A673 (cell line): ENCODE data around the gene KCMF1. TPM values are rescaled to one million over a fixed set of nuclear protein-coding genes. Genes with fewer than 3 reads are reported as not detected.

Experiments used
- BruUV-seq: library from RNA; stranded (reverse); fragments of 400-500 nt; replicated peaks from 2 replicates; lab custom pipeline; 2021; lab: Mats Ljungman, UMichigan
- CTCF ChIA-PET: fragments of 300-600 bp; sonication (Branson Sonifier 250); formaldehyde crosslinking; loops from one replicate; lab custom pipeline; 2022; ENCODE audit warnings: antibody characterized with exemption; lab: Charles Lee
- POLR2A ChIA-PET: fragments of 300-600 bp; sonication (Branson Sonifier 250); formaldehyde crosslinking; loops from one replicate; lab custom pipeline; 2022; ENCODE audit warnings: antibody characterized with exemption; ENCODE audit not compliant: low non-redundant PET; lab: Charles Lee
- DNase-seq: peaks from one replicate; pipeline ENCODE4 v3.0.0-alpha.2; 2015; ENCODE audit warnings: low spot score
- H3K27ac ChIP-seq: fragments of 200-600 bp; sonication (generic); 2 replicates; pipeline ENCODE4 v1.5.1; 2016; ENCODE audit warnings: mixed run types, low read depth, mild to moderate bottlenecking, mixed read lengths, antibody characterized with exemption, low read length; ENCODE audit not compliant: poor library complexity, severe bottlenecking
- H3K27me3 ChIP-seq: fragments of 200-600 bp; sonication (generic); replicated peaks from 2 replicates; pipeline ENCODE4 v1.6.1; 2017; ENCODE audit warnings: mixed run types, low read depth, mild to moderate bottlenecking, mixed read lengths, antibody characterized with exemption, low read length; ENCODE audit not compliant: insufficient read depth, poor library complexity
- H3K36me3 ChIP-seq: fragments of 200-600 bp; sonication (generic); 2 replicates; pipeline ENCODE4 v1.6.1; 2016; ENCODE audit warnings: mixed run types, mild to moderate bottlenecking, mixed read lengths, antibody characterized with exemption, low read length; ENCODE audit not compliant: insufficient read depth, poor library complexity, severe bottlenecking
- H3K4me1 ChIP-seq: fragments of 200-600 bp; sonication (generic); 2 replicates; pipeline ENCODE4 v1.6.1; 2017; ENCODE audit warnings: mixed run types, mild to moderate bottlenecking, mixed read lengths, antibody characterized with exemption, low read length; ENCODE audit not compliant: insufficient read depth, poor library complexity, severe bottlenecking
- H3K4me3 ChIP-seq: fragments of 200-600 bp; sonication (generic); 2 replicates; pipeline ENCODE4 v1.5.1; 2016; ENCODE audit warnings: low read depth, mixed run types, mild to moderate bottlenecking, mixed read lengths, low read length; ENCODE audit not compliant: poor library complexity, severe bottlenecking
- H3K9me3 ChIP-seq: fragments of 200-600 bp; sonication (generic); 2 replicates; pipeline ENCODE4 v1.6.1; 2016; ENCODE audit warnings: mixed run types, low read depth, mild to moderate bottlenecking, mixed read lengths, antibody characterized with exemption, low read length; ENCODE audit not compliant: poor library complexity, severe bottlenecking
- EZH2 ChIP-seq: fragments of 200-600 bp; sonication (generic); IDR thresholded peaks from 2 replicates; pipeline ENCODE4 v1.6.1; 2017; ENCODE audit warnings: borderline replicate concordance, low read depth, mild to moderate bottlenecking, mixed read lengths, antibody characterized with exemption, low read length; ENCODE audit not compliant: poor library complexity, severe bottlenecking
- intact Hi-C: fragments of 100-400 bp; cut with micrococcal nuclease; formaldehyde crosslinking; loops from one replicate; pipeline ENCODE4 v1.10.0; 2022; ENCODE audit not compliant: unreplicated experiment
- total RNA-seq: library from RNA; stranded (reverse); gene quantifications from 2 replicates; pipeline ENCODE4 v1.2.3, GENCODE V29; 2021
- TF ChIP-seq, protein P1 (sequence below): fragments of 300-800, 200-600 bp; sonication (generic); conservative IDR thresholded peaks from 2 replicates; pipeline ENCODE4 v1.5.1; 2017; ENCODE audit warnings: low read depth, mild to moderate bottlenecking, antibody characterized with exemption, low read length, moderate library complexity, mixed read lengths

The KCMF1 gene
- total RNA-seq, 1 experiment from 2014 or later, result 110 TPM

GRCh38 chr2:85063981-85064599 lies 93.1 kb downstream of the KCMF1 start:
- no peaks in the 10 kb centered on the region for H3K4me1 ChIP-seq
- TF ChIP-seq, protein P1, sequence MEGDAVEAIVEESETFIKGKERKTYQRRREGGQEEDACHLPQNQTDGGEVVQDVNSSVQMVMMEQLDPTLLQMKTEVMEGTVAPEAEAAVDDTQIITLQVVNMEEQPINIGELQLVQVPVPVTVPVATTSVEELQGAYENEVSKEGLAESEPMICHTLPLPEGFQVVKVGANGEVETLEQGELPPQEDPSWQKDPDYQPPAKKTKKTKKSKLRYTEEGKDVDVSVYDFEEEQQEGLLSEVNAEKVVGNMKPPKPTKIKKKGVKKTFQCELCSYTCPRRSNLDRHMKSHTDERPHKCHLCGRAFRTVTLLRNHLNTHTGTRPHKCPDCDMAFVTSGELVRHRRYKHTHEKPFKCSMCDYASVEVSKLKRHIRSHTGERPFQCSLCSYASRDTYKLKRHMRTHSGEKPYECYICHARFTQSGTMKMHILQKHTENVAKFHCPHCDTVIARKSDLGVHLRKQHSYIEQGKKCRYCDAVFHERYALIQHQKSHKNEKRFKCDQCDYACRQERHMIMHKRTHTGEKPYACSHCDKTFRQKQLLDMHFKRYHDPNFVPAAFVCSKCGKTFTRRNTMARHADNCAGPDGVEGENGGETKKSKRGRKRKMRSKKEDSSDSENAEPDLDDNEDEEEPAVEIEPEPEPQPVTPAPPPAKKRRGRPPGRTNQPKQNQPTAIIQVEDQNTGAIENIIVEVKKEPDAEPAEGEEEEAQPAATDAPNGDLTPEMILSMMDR, result no peak
- no peak for TF ChIP-seq EZH2
- CTCF ChIA-PET, result no interaction called here
- intact Hi-C loops, result loop anchor here (10.0 kb wide), 1 partner anchor 491 kb away; no protein-coding TSS in a partner anchor
- H3K36me3 ChIP-seq, result no peaks in the 10 kb centered on the region
- DNase-seq, result no peak
- POLR2A ChIA-PET, result no interaction called here
- BruUV-seq, result no TSS peak
- no peaks in the 10 kb centered on the region for H3K9me3 ChIP-seq
- no peak overlapping the region for H3K4me3 ChIP-seq
- no peak overlapping the region for H3K27ac ChIP-seq
- no peaks in the 10 kb centered on the region for H3K27me3 ChIP-seq

DNA sequence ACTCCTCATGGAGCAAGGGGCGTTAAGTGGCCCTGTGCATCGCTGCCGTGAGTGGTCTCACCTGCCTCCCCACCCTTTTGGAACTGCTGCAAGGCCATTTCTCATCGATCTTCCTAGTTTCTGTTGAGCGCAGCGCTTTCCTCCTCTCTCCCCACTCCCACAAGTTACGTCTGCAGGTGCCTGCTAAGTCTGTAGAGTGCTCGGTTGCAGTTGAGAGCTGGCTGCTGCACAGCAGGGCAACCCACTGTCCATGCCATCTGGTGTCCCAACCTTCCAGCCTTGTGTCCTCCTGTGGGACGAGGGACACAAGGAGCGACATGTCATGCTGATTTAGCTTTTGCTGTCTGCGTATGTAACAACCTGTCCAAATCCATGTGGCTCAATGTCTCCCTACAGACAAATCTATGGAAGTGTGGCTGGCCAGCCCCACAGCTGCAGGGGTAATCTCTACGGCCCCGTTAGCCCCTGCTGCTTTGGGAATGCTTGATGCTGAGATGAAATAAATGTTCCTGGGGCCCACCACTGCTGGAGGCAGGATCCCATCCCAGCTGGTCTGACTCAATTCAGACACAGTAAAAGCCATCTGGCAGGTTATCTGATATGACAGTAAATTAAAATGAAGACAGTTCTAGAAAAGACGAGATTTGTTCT lies 94.1 kb downstream of the KCMF1 start:
- ChIA-PET POLR2A (no interaction called here), CTCF (interaction anchor here (2.8 kb wide), 1 partner anchor 235 kb away, joined by 38 read pairs; no protein-coding TSS in a partner anchor)
- no TSS peak for BruUV-seq
- no peaks in the 10 kb centered on the region for H3K27me3 ChIP-seq
- no peaks in the 10 kb centered on the region for H3K4me1 ChIP-seq
- intact Hi-C loops, result loop anchor here (10.0 kb wide), 1 partner anchor 490 kb away; no protein-coding TSS in a partner anchor
- peak; percentile 17 for DNase-seq
- no peaks in the 10 kb centered on the region for H3K36me3 ChIP-seq
- H3K9me3 ChIP-seq, result no peaks in the 10 kb centered on the region
- H3K27ac ChIP-seq, result no peak overlapping the region
- TF ChIP-seq EZH2, result no peak
- TF ChIP-seq, protein P1, result no peak
- no peak overlapping the region for H3K4me3 ChIP-seq

GRCh38 chr2:85066006-85066740 lies 95.2 kb downstream of the KCMF1 start:
- Histone ChIP-seq H3K36me3 (no peaks in the 10 kb centered on the region), H3K27ac (no peak overlapping the region), H3K27me3 (no peaks in the 10 kb centered on the region), H3K4me3 (no peak overlapping the region), H3K4me1 (no peaks in the 10 kb centered on the region), H3K9me3 (no peaks in the 10 kb centered on the region)
- no TSS peak for BruUV-seq
- ChIA-PET CTCF (interaction anchor here (2.3 to 2.8 kb wide), 2 partner anchors 219 to 234 kb away, joined by 15 to 38 read pairs; no protein-coding TSS in a partner anchor), POLR2A (no interaction called here)
- TF ChIP-seq, protein P1, result no peak
- no peak for TF ChIP-seq EZH2
- intact Hi-C loops, result loop anchor here (10.0 kb wide), 1 partner anchor 489 kb away; no protein-coding TSS in a partner anchor
- DNase-seq, result no peak
